T-cell (primary cell): Measurements from ENCODE around the gene ZIC5. TPM values are rescaled to one million over a fixed set of nuclear protein-coding genes. Genes with fewer than 3 reads are reported as not detected.

Experiments
- ATAC-seq, 4 experiments: fragments of 200-7000 bp in 3 of 4; fragments of 150-1000 bp in 1 of 4; cut with Tn5 transposase; replicated peaks in 1 of 4; 1 replicate in 3 of 4; 2 replicates in 1 of 4; pipeline ENCODE4 v1.10.0; 2021; ENCODE audit warnings: moderate library complexity in 3 of 4, mild to moderate bottlenecking in 2 of 4, moderate number of reproducible peaks in 1 of 4
- CTCF ChIA-PET, 2 donors: fragments of 300-600 bp; sonication (Branson Sonifier 250); formaldehyde crosslinking; loops; one replicate each; lab custom pipeline; 2022; ENCODE audit warnings: antibody characterized with exemption in 2 of 2; lab: Charles Lee
- POLR2A ChIA-PET, 2 donors: fragments of 300-600 bp; sonication (Branson Sonifier 250); formaldehyde crosslinking; loops; one replicate each; lab custom pipeline; 2022; ENCODE audit warnings: antibody characterized with exemption in 2 of 2; lab: Charles Lee
- DNase-seq, 35 experiments: peaks; one replicate each; pipeline versions ENCODE4 v3.0.0 to v3.0.0-alpha.2; 2013 to 2023
- H3K27ac ChIP-seq: one replicate; pipeline ENCODE4 v1.5.1; 2013; ENCODE audit warnings: low read length
- H3K27me3 ChIP-seq, 2 experiments: replicated peaks in 1 of 2; 1 replicate in 1 of 2; 2 replicates in 1 of 2; pipeline versions ENCODE4 v1.6.1 to v1.7.0; 2013; ENCODE audit warnings: low read length in 1 of 2, mixed read lengths in 1 of 2; ENCODE audit not compliant: control insufficient read depth in 2 of 2, insufficient read depth in 2 of 2; ENCODE audit errors: extremely low read depth in 1 of 2
- H3K36me3 ChIP-seq, 2 donors: 1 replicate in 1 of 2; 2 replicates in 1 of 2; pipeline versions ENCODE4 v1.6.1 to v1.7.0; 2013; ENCODE audit warnings: low read length in 1 of 2; ENCODE audit not compliant: control insufficient read depth in 2 of 2, insufficient read depth in 1 of 2; ENCODE audit errors: extremely low read depth in 1 of 2
- H3K4me1 ChIP-seq, 2 experiments: 1 replicate in 1 of 2; 2 replicates in 1 of 2; pipeline versions ENCODE4 v1.6.1 to v1.7.0; 2013; ENCODE audit warnings: low read length in 2 of 2, mixed read lengths in 1 of 2; ENCODE audit not compliant: insufficient read depth in 2 of 2, control insufficient read depth in 1 of 2; ENCODE audit errors: extremely low read depth in 1 of 2
- H3K4me3 ChIP-seq, 2 donors: 1 replicate in 1 of 2; 2 replicates in 1 of 2; pipeline versions ENCODE4 v1.5.1 to v1.7.0; 2013; ENCODE audit warnings: mild to moderate bottlenecking in 2 of 2, low read length in 1 of 2, moderate library complexity in 1 of 2; ENCODE audit not compliant: control insufficient read depth in 1 of 2; ENCODE audit errors: extremely low read depth in 1 of 2
- H3K9me3 ChIP-seq: 2 replicates; pipeline ENCODE4 v1.7.0; 2013
- H3K27ac Mint-ChIP-seq, 2 donors: one replicate each; pipeline ENCODE4 v1.8.0; 2020 to 2021; ENCODE audit warnings: mild to moderate bottlenecking in 2 of 2, mixed read lengths in 2 of 2
- H3K27me3 Mint-ChIP-seq, 2 donors: one replicate each; pipeline ENCODE4 v1.8.0; 2021 to 2022; ENCODE audit warnings: mixed read lengths in 2 of 2
- H3K36me3 Mint-ChIP-seq: one replicate; pipeline ENCODE4 v1.8.0; 2021; ENCODE audit warnings: mixed read lengths
- H3K4me1 Mint-ChIP-seq, 3 donors: one replicate each; pipeline ENCODE4 v1.8.0; 2020 to 2022; ENCODE audit warnings: mixed read lengths in 3 of 3, mild to moderate bottlenecking in 1 of 3
- H3K4me3 Mint-ChIP-seq, 3 donors: one replicate each; pipeline ENCODE4 v1.8.0; 2020 to 2022; ENCODE audit warnings: mild to moderate bottlenecking in 3 of 3, mixed read lengths in 3 of 3, moderate library complexity in 3 of 3
- H3K9me3 Mint-ChIP-seq, 3 donors: one replicate each; pipeline ENCODE4 v1.8.0; 2020 to 2022; ENCODE audit warnings: mixed read lengths in 3 of 3
- WGBS: methylation state at CpG from one replicate; pipeline ENCODE4 v1.1.5; 2013; ENCODE audit warnings: missing lambda C conversion rate; ENCODE audit not compliant: insufficient coverage; 5-methylcytosine and 5-hydroxymethylcytosine counted together
- total RNA-seq, 35 experiments: library from RNA in 6 of 35; stranded (reverse) in 6 of 35; fragments of 120-200 nt in 1 of 35; gene quantifications; one replicate each; pipeline versions ENCODE4 v1.2.1 to v1.2.4 and lab custom pipeline; 2013 to 2026

ZIC5 gene
- total RNA-seq, 5 donors from 2014 or later (not counting 1 experiment from before 2014, with no cell fraction given) = 0.07 to 0.09 (median 0.09) TPM; not detected in 2

DNA sequence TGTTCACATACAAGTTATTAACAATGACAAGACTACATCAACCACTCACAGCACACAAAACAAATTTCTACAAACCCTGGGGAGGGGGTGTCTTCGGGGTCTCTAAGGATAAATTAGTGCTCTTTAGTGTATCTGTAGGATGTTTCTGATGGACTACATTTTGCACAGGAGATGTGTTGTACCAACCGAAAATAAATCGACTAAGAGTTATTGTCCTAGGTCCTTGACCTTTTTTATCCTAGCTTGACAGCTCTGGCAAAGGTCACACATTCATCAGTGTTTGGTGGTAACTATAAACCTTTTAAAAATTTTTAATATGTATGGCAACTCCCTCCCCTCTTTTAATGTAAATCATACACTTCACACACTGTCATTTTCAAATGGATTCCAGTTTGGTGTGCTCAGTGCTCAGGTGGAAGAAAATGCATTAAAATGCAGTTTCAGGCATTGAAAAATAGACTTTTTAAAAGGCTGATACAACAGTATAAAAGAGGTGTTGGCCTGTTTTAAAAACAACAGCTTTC is 7.7 kb downstream of the ZIC5 start:
- peaks cover 19 to 21% (median 20%) of the 10 kb centered on the region in 3 donors for H3K4me1 Mint-ChIP-seq
- Histone ChIP-seq H3K27ac (no peak overlapping the region), H3K4me1 (peaks cover 0 to 24% of the 10 kb centered on the region in 2 experiments), H3K36me3 (no peaks in the 10 kb centered on the region), H3K9me3 (no peaks in the 10 kb centered on the region), H3K27me3 (peaks cover 39 to 51% of the 10 kb centered on the region in 2 experiments), H3K4me3 (no peak overlapping the region)
- POLR2A ChIA-PET = interaction anchor here in 1 of 2 donors (0.5 kb wide), 1 partner anchor 21 kb away, joined by 5 read pairs; no protein-coding TSS in a partner anchor
- no CpG with 5 or more reads among the region's 3 CpGs for WGBS
- H3K27me3 Mint-ChIP-seq = peaks cover 65 to 73% of the 10 kb centered on the region in 2 donors
- DNase-seq (no peak), ATAC-seq (no peak)
- H3K9me3 Mint-ChIP-seq = peaks cover 0 to 3% (median 0%) of the 10 kb centered on the region in 3 donors
- no peak overlapping the region for H3K4me3 Mint-ChIP-seq
- CTCF ChIA-PET = interaction anchor here in 1 of 2 donors (0.6 to 0.7 kb wide), 2 partner anchors 307 to 601 kb away, joined by 3 read pairs; no protein-coding TSS in a partner anchor
- peaks cover 2% of the 10 kb centered on the region for H3K36me3 Mint-ChIP-seq
- no peak overlapping the region for H3K27ac Mint-ChIP-seq

DNA sequence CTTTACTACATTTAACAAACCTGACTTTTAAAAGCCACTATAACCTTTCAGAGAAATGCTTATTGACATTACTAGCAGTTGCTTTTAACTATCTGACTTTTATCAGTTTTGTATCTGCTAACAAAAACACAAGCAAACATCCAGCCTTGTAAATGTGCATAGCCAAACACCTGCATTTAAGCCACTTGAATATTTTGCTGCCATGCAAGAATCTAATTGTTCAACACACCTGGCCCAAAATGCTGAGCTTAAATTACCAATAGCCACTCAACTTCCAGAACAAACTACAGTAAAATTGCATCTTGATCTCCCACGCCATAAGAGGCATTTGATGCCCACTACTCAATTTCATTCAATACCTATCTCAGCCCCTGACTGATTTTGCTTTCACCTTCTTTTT is 9.3 kb downstream of the ZIC5 start:
- WGBS = 60% methylated on average over 1 of the region's 1 CpG
- DNase-seq (no peak), ATAC-seq (no peak)
- H3K4me3 Mint-ChIP-seq = no peak overlapping the region
- H3K9me3 Mint-ChIP-seq = peaks cover 0 to 3% (median 0%) of the 10 kb centered on the region in 3 donors
- H3K27me3 ChIP-seq = peaks cover 40 to 53% of the 10 kb centered on the region in 2 experiments
- no peaks in the 10 kb centered on the region for H3K36me3 ChIP-seq
- H3K4me3 ChIP-seq = no peak overlapping the region
- no peak overlapping the region for H3K27ac ChIP-seq
- H3K27me3 Mint-ChIP-seq = peaks cover 67 to 80% of the 10 kb centered on the region in 2 donors
- H3K9me3 ChIP-seq = no peaks in the 10 kb centered on the region
- H3K4me1 ChIP-seq = peaks cover 0 to 27% of the 10 kb centered on the region in 2 experiments
- H3K4me1 Mint-ChIP-seq = peaks cover 17 to 24% (median 22%) of the 10 kb centered on the region in 3 donors
- ChIA-PET CTCF (no interaction called here), POLR2A (interaction anchor here in 1 of 2 donors (0.8 kb wide), 1 partner anchor 231 kb away, joined by 6 read pairs; no protein-coding TSS in a partner anchor)
- peaks cover 2% of the 10 kb centered on the region for H3K36me3 Mint-ChIP-seq
- peak overlapping the region in 1 of 2 donors; percentile 1 for H3K27ac Mint-ChIP-seq

DNA sequence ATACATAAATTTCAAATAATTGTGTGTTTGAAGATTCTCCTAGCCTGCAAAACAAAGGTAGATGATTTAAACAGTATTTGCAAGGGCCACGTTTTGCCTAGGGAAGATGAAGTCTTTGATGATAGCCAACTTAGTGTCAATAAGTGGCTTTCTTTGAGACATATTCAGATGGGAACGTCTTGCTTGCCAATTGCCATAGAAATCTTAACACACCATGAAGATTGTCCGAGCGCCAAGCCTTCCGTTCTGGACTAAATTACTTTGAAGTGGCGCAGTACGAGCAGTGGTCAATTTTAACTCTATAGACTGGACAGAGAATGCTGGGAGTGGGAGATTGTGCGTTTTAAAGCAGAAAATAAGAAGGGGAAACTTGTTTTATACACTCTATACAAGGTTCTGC is 9.9 kb downstream of the ZIC5 start:
- Histone ChIP-seq H3K9me3 (no peaks in the 10 kb centered on the region), H3K27me3 (peaks cover 38 to 59% of the 10 kb centered on the region in 2 experiments), H3K4me3 (no peak overlapping the region), H3K4me1 (peaks cover under 1 to 33% of the 10 kb centered on the region in 2 experiments), H3K27ac (no peak overlapping the region), H3K36me3 (no peaks in the 10 kb centered on the region)
- Mint-ChIP-seq H3K27ac (no peak overlapping the region), H3K36me3 (peaks cover 2% of the 10 kb centered on the region), H3K9me3 (peaks cover 0 to 3% (median 0%) of the 10 kb centered on the region in 3 donors), H3K4me1 (peaks cover 18 to 30% (median 27%) of the 10 kb centered on the region in 3 donors), H3K4me3 (no peak overlapping the region), H3K27me3 (peaks cover 64 to 81% of the 10 kb centered on the region in 2 donors)
- ATAC-seq = no peak
- WGBS = 37% methylated on average over 2 of the region's 8 CpGs
- ChIA-PET POLR2A (interaction anchor here in 1 of 2 donors (0.8 kb wide), 1 partner anchor 231 kb away, joined by 6 read pairs; no protein-coding TSS in a partner anchor), CTCF (no interaction called here)
- no peak for DNase-seq

DNA sequence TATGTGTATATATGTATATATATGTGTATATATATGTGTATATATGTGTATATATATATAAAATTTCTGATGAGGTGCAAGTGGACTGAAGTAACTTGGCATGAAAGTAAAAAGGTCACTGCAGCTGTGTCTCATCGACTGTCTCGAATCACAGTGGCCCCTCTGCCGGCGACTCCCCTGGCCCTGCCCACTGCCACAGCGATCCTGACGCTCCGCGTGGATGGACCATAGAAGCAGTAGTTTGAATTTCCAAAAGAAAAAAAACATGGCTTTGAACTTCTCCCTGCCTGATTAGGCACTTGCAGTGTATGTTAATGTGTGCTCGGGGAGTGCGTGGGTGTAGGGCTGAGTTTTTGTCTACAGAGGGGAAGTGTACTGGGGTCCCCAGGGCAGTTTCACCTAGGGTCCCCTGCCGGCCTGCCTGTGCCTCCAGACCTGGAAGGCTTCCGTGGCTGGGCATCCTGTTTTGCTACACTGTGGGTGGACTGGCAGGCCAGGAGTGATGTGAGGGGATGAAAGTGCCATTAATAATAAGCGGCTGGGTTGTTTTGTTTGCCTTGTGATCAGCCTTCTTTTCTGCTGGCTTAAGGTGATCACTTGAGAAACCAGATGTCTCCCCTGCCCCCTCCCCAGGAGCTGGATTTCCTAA is 10.8 kb downstream of the ZIC5 start:
- ATAC-seq (no peak), DNase-seq (no peak)
- H3K4me1 ChIP-seq = peaks cover 2 to 42% of the 10 kb centered on the region in 2 experiments
- no peaks in the 10 kb centered on the region for H3K36me3 ChIP-seq
- WGBS = 4% methylated on average over 4 of the region's 13 CpGs
- Mint-ChIP-seq H3K27me3 (peaks cover 62 to 81% of the 10 kb centered on the region in 2 donors), H3K9me3 (peaks cover 0 to 3% (median 0%) of the 10 kb centered on the region in 3 donors), H3K4me1 (peaks cover 25 to 37% (median 36%) of the 10 kb centered on the region in 3 donors), H3K36me3 (peaks cover 2% of the 10 kb centered on the region), H3K27ac (no peak overlapping the region), H3K4me3 (peak overlapping the region in 1 of 3 donors; percentile 45)
- peaks cover 34 to 60% of the 10 kb centered on the region in 2 experiments for H3K27me3 ChIP-seq
- POLR2A ChIA-PET = no interaction called here
- CTCF ChIA-PET = interaction anchor here in 1 of 2 donors (0.6 kb wide), 1 partner anchor 341 kb away, joined by 7 read pairs; no protein-coding TSS in a partner anchor
- no peaks in the 10 kb centered on the region for H3K9me3 ChIP-seq
- no peak overlapping the region for H3K27ac ChIP-seq
- no peak overlapping the region for H3K4me3 ChIP-seq

DNA sequence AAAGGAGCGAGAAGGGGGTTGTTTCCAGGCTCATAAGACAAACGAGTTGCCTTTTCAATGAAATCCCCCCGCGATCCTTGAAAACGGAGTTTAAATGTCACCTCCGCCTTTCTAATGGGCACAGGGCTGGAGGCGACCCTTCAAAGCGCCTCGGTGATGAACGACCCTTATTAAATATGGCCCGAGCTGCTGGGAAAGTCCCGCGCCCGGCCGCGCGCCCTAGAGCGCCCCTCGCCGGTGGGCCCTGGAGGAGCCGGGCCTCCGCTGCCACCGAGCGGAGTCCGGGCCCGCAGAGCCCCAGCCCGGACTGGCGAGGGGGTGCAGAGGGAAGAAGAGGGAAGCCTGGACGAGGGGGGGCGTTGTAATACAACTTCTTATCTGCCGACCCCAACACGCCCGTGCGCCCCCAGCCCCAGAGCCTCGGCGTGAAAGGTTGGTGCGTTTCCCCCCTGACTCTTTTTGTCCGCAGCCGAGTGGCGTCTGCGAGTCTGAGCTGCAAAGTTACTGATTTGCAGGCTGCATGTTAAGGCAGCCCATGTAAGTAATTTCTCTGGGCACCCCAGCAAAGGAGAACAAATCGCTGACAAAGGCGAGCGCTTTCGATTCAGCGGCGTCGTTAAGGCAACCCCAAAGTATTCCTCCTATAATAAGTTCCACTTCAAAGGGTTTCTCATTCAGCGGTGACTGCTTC is 11.9 kb downstream of the ZIC5 start:
- Mint-ChIP-seq H3K27ac (peak overlapping the region in 1 of 2 donors; percentile 16), H3K36me3 (peaks cover 2% of the 10 kb centered on the region), H3K4me1 (peaks cover 25 to 40% (median 37%) of the 10 kb centered on the region in 3 donors), H3K9me3 (peaks cover 0 to 3% (median 0%) of the 10 kb centered on the region in 3 donors), H3K27me3 (peaks cover 65 to 86% of the 10 kb centered on the region in 2 donors), H3K4me3 (peak overlapping the region; percentile 25 to 70 (median 57))
- Histone ChIP-seq H3K36me3 (no peaks in the 10 kb centered on the region), H3K4me1 (peaks cover 2 to 46% of the 10 kb centered on the region in 2 experiments), H3K27ac (no peak overlapping the region), H3K27me3 (peaks cover 30 to 63% of the 10 kb centered on the region in 2 experiments), H3K4me3 (peak overlapping the region in 1 of 2 donors; percentile 60), H3K9me3 (no peaks in the 10 kb centered on the region)
- DNase-seq (peak in 1 of 35 experiments; percentile 47), ATAC-seq (peak in 1 of 4 experiments; percentile 39)
- 10% methylated on average over 45 of the region's 49 CpGs for WGBS
- CTCF ChIA-PET = interaction anchor here in 1 of 2 donors (0.6 kb wide), 1 partner anchor 851 kb away, joined by 5 read pairs; no protein-coding TSS in a partner anchor
- POLR2A ChIA-PET = interaction anchor here in 1 of 2 donors (0.5 to 0.6 kb wide), 2 partner anchors 42 to 459 kb away, joined by 3 to 4 read pairs; no protein-coding TSS in a partner anchor
